ENCODE results near the gene EML1.
A peak's percentile ranks its signal among the peaks of the same experiment; 100 is the strongest.

Gene EML1

GRCh38 chr14:99772371-99773283 lies 20.6 kb upstream of the EML1 start:
- peaks cover 13 to 32% of the 10 kb centered on the region in 2 donors for H3K4me1 ChIP-seq (ENCODE audit: control insufficient read depth in 1 of 2, insufficient read depth in 2 of 2, low read length in 2 of 2)
- no peak overlapping the region for H3K4me3 ChIP-seq (ENCODE audit: low read depth in 1 of 2, low read length in 2 of 2)
- H3K36me3 ChIP-seq (ENCODE audit: control insufficient read depth in 1 of 2, insufficient read depth in 2 of 2, low read length in 2 of 2), result no peaks in the 10 kb centered on the region
- no peaks in the 10 kb centered on the region for H3K27me3 ChIP-seq (ENCODE audit: low read depth, low read length)
- H3K9me3 ChIP-seq (ENCODE audit: control insufficient read depth in 1 of 2, low read length in 2 of 2), result no peaks in the 10 kb centered on the region
- no peak overlapping the region for H3K27ac ChIP-seq (ENCODE audit: low read length)

- H3K27me3 ChIP-seq (ENCODE audit: low read depth, low read length), result no peaks in the 10 kb centered on the region
- H3K4me1 ChIP-seq (ENCODE audit: control insufficient read depth in 1 of 2, insufficient read depth in 2 of 2, low read length in 2 of 2), result peaks cover 13 to 26% of the 10 kb centered on the region in 2 donors
- peaks cover 0 to 5% of the 10 kb centered on the region in 2 donors for H3K9me3 ChIP-seq (ENCODE audit: control insufficient read depth in 1 of 2, low read length in 2 of 2)
- H3K36me3 ChIP-seq (ENCODE audit: control insufficient read depth in 1 of 2, insufficient read depth in 2 of 2, low read length in 2 of 2), result no peaks in the 10 kb centered on the region
- peak overlapping the region; percentile 56 for H3K27ac ChIP-seq (ENCODE audit: low read length)
- no peak overlapping the region for H3K4me3 ChIP-seq (ENCODE audit: low read depth in 1 of 2, low read length in 2 of 2)
These were observed 19.4 kb upstream of the EML1 start for GRCh38 chr14:99773521-99774497.

- peaks cover 13 to 26% of the 10 kb centered on the region in 2 donors for H3K4me1 ChIP-seq (ENCODE audit: control insufficient read depth in 1 of 2, insufficient read depth in 2 of 2, low read length in 2 of 2)
- peaks cover 0 to 5% of the 10 kb centered on the region in 2 donors for H3K9me3 ChIP-seq (ENCODE audit: control insufficient read depth in 1 of 2, low read length in 2 of 2)
- H3K27ac ChIP-seq (ENCODE audit: low read length), result peak overlapping the region; percentile 56
- H3K4me3 ChIP-seq (ENCODE audit: low read depth in 1 of 2, low read length in 2 of 2), result peak overlapping the region in 1 of 2 donors; percentile 22
- H3K36me3 ChIP-seq (ENCODE audit: control insufficient read depth in 1 of 2, insufficient read depth in 2 of 2, low read length in 2 of 2), result no peaks in the 10 kb centered on the region
- no peaks in the 10 kb centered on the region for H3K27me3 ChIP-seq (ENCODE audit: low read depth, low read length)
These were observed 18.5 kb upstream of the EML1 start for GRCh38 chr14:99774556-99775307.

GRCh38 chr14:99775351-99775750 lies 17.9 kb upstream of the EML1 start:
- Histone ChIP-seq H3K4me3 (ENCODE audit: low read depth in 1 of 2, low read length in 2 of 2) (peak overlapping the region in 1 of 2 donors; percentile 22), H3K36me3 (ENCODE audit: control insufficient read depth in 1 of 2, insufficient read depth in 2 of 2, low read length in 2 of 2) (no peaks in the 10 kb centered on the region), H3K9me3 (ENCODE audit: control insufficient read depth in 1 of 2, low read length in 2 of 2) (peaks cover 0 to 7% of the 10 kb centered on the region in 2 donors), H3K27ac (ENCODE audit: low read length) (peak overlapping the region; percentile 56), H3K27me3 (ENCODE audit: low read depth, low read length) (no peaks in the 10 kb centered on the region), H3K4me1 (ENCODE audit: control insufficient read depth in 1 of 2, insufficient read depth in 2 of 2, low read length in 2 of 2) (peaks cover 13 to 26% of the 10 kb centered on the region in 2 donors)

- Histone ChIP-seq H3K4me1 (ENCODE audit: control insufficient read depth in 1 of 2, insufficient read depth in 2 of 2, low read length in 2 of 2) (peaks cover 13 to 26% of the 10 kb centered on the region in 2 donors), H3K9me3 (ENCODE audit: control insufficient read depth in 1 of 2, low read length in 2 of 2) (peaks cover 0 to 7% of the 10 kb centered on the region in 2 donors), H3K27ac (ENCODE audit: low read length) (no peak overlapping the region), H3K4me3 (ENCODE audit: low read depth in 1 of 2, low read length in 2 of 2) (no peak overlapping the region), H3K27me3 (ENCODE audit: low read depth, low read length) (no peaks in the 10 kb centered on the region), H3K36me3 (ENCODE audit: control insufficient read depth in 1 of 2, insufficient read depth in 2 of 2, low read length in 2 of 2) (no peaks in the 10 kb centered on the region)
These were observed 15.3 kb upstream of the EML1 start for GRCh38 chr14:99777951-99778350.

- no peaks in the 10 kb centered on the region for H3K27me3 ChIP-seq (ENCODE audit: low read depth, low read length)
- H3K9me3 ChIP-seq (ENCODE audit: control insufficient read depth in 1 of 2, low read length in 2 of 2), result peaks cover 0 to 7% of the 10 kb centered on the region in 2 donors
- peaks cover 6 to 8% of the 10 kb centered on the region in 2 donors for H3K4me1 ChIP-seq (ENCODE audit: control insufficient read depth in 1 of 2, insufficient read depth in 2 of 2, low read length in 2 of 2)
- no peak overlapping the region for H3K4me3 ChIP-seq (ENCODE audit: low read depth in 1 of 2, low read length in 2 of 2)
- no peak overlapping the region for H3K27ac ChIP-seq (ENCODE audit: low read length)
- H3K36me3 ChIP-seq (ENCODE audit: control insufficient read depth in 1 of 2, insufficient read depth in 2 of 2, low read length in 2 of 2), result no peaks in the 10 kb centered on the region
These were observed 13.5 kb upstream of the EML1 start for GRCh38 chr14:99779751-99780150.

GRCh38 chr14:99780690-99781089 lies 12.5 kb upstream of the EML1 start:
- Histone ChIP-seq H3K36me3 (ENCODE audit: control insufficient read depth in 1 of 2, insufficient read depth in 2 of 2, low read length in 2 of 2) (no peaks in the 10 kb centered on the region), H3K27me3 (ENCODE audit: low read depth, low read length) (no peaks in the 10 kb centered on the region), H3K27ac (ENCODE audit: low read length) (no peak overlapping the region), H3K4me1 (ENCODE audit: control insufficient read depth in 1 of 2, insufficient read depth in 2 of 2, low read length in 2 of 2) (no peaks in the 10 kb centered on the region), H3K4me3 (ENCODE audit: low read depth in 1 of 2, low read length in 2 of 2) (no peak overlapping the region), H3K9me3 (ENCODE audit: control insufficient read depth in 1 of 2, low read length in 2 of 2) (peaks cover 0 to 7% of the 10 kb centered on the region in 2 donors)

- Histone ChIP-seq H3K27me3 (ENCODE audit: low read depth, low read length) (no peaks in the 10 kb centered on the region), H3K36me3 (ENCODE audit: control insufficient read depth in 1 of 2, insufficient read depth in 2 of 2, low read length in 2 of 2) (no peaks in the 10 kb centered on the region)
These were observed 12.1 kb upstream of the EML1 start for GRCh38 chr14:99781091-99781490.

GRCh38 chr14:99781853-99782610 lies 11.2 kb upstream of the EML1 start:
- H3K27me3 ChIP-seq (ENCODE audit: low read depth, low read length), result no peaks in the 10 kb centered on the region
- H3K36me3 ChIP-seq (ENCODE audit: control insufficient read depth in 1 of 2, insufficient read depth in 2 of 2, low read length in 2 of 2), result no peaks in the 10 kb centered on the region
- H3K4me3 ChIP-seq (ENCODE audit: low read depth in 1 of 2, low read length in 2 of 2), result no peak overlapping the region
- no peak overlapping the region for H3K27ac ChIP-seq (ENCODE audit: low read length)
- peaks cover 0 to 7% of the 10 kb centered on the region in 2 donors for H3K9me3 ChIP-seq (ENCODE audit: control insufficient read depth in 1 of 2, low read length in 2 of 2)
- peaks cover 0 to 10% of the 10 kb centered on the region in 2 donors for H3K4me1 ChIP-seq (ENCODE audit: control insufficient read depth in 1 of 2, insufficient read depth in 2 of 2, low read length in 2 of 2)

More at GRCh38 chr14:99781091-99781490, 12.1 kb upstream of the EML1 start:
- H3K27ac ChIP-seq (ENCODE audit: low read length), result no peak overlapping the region
- no peak overlapping the region for H3K4me3 ChIP-seq (ENCODE audit: low read depth in 1 of 2, low read length in 2 of 2)
- H3K9me3 ChIP-seq (ENCODE audit: control insufficient read depth in 1 of 2, low read length in 2 of 2), result peaks cover 0 to 7% of the 10 kb centered on the region in 2 donors
- H3K4me1 ChIP-seq (ENCODE audit: control insufficient read depth in 1 of 2, insufficient read depth in 2 of 2, low read length in 2 of 2), result peaks cover 0 to 2% of the 10 kb centered on the region in 2 donors

- Histone ChIP-seq H3K36me3 (ENCODE audit: control insufficient read depth in 1 of 2, insufficient read depth in 2 of 2, low read length in 2 of 2) (no peaks in the 10 kb centered on the region), H3K4me1 (ENCODE audit: control insufficient read depth in 1 of 2, insufficient read depth in 2 of 2, low read length in 2 of 2) (peaks cover 0 to 22% of the 10 kb centered on the region in 2 donors), H3K27ac (ENCODE audit: low read length) (no peak overlapping the region), H3K27me3 (ENCODE audit: low read depth, low read length) (no peaks in the 10 kb centered on the region), H3K9me3 (ENCODE audit: control insufficient read depth in 1 of 2, low read length in 2 of 2) (peaks cover 0 to 2% of the 10 kb centered on the region in 2 donors), H3K4me3 (ENCODE audit: low read depth in 1 of 2, low read length in 2 of 2) (no peak overlapping the region)
These were observed 8.7 kb upstream of the EML1 start for GRCh38 chr14:99784508-99784907.
